22Rv1 (cell line): ENCODE measurements around the gene GCM1.

Experiments
- H3K27ac ChIP-seq: fragments of 450-650 bp; 2 replicates; pipeline ENCODE4 v1.5.1; 2017
- ZFX ChIP-seq: fragments of 450-650 bp; IDR thresholded peaks from 2 replicates; pipeline ENCODE4 v1.6.1; 2017; ENCODE audit warnings: antibody characterized with exemption, borderline replicate concordance
- TF ChIP-seq, protein P1 (sequence below): fragments of 450-650 bp; IDR thresholded peaks from 2 replicates; pipeline ENCODE4 v1.5.1; 2017; ENCODE audit warnings: mild to moderate bottlenecking

The GCM1 gene

DNA sequence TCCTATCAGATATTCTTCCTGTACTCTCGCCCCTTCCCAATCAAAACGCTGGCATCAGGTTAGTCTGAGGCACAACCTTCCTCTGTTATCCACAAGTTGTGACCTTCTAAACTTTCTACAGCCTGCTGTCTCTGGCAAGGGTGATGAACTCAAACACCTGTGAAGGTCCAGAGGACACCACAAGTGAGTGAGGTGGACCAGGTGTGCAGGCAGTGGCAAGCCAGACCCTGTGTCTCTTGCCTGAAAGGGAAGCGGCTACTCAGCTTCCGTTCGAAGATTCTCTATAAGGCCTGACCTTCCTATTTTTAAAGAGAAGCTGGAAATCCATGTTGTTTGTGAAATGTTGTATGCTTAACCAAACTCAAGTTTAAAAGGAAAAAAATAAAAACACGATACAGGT is 36.8 kb downstream of the GCM1 start:
- H3K27ac ChIP-seq, result peak overlapping the region; percentile 83
- TF ChIP-seq ZFX, result no peak
- TF ChIP-seq, protein P1, sequence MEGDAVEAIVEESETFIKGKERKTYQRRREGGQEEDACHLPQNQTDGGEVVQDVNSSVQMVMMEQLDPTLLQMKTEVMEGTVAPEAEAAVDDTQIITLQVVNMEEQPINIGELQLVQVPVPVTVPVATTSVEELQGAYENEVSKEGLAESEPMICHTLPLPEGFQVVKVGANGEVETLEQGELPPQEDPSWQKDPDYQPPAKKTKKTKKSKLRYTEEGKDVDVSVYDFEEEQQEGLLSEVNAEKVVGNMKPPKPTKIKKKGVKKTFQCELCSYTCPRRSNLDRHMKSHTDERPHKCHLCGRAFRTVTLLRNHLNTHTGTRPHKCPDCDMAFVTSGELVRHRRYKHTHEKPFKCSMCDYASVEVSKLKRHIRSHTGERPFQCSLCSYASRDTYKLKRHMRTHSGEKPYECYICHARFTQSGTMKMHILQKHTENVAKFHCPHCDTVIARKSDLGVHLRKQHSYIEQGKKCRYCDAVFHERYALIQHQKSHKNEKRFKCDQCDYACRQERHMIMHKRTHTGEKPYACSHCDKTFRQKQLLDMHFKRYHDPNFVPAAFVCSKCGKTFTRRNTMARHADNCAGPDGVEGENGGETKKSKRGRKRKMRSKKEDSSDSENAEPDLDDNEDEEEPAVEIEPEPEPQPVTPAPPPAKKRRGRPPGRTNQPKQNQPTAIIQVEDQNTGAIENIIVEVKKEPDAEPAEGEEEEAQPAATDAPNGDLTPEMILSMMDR, result no peak

DNA sequence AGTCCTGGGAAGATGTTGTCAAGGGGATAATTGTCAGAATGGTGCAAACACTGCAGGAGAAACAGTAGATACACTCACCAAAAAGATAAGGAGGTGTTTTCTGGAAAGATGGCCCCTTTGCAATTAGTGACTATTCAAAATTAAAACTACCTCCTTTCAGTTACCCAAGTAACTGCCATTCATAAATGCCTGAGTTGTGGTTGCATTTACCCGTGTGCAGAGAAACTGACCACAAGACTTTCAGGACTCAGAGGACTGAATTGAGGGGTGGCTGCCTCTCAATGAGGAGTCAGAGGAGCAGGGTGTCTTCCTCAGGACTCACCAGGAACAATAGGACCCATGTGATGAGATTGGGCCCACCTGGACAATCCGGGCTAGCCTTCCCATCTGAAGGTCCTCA is 39.0 kb downstream of the GCM1 start:
- no peak for TF ChIP-seq ZFX
- TF ChIP-seq, protein P1, result no peak
- H3K27ac ChIP-seq, result no peak overlapping the region

DNA sequence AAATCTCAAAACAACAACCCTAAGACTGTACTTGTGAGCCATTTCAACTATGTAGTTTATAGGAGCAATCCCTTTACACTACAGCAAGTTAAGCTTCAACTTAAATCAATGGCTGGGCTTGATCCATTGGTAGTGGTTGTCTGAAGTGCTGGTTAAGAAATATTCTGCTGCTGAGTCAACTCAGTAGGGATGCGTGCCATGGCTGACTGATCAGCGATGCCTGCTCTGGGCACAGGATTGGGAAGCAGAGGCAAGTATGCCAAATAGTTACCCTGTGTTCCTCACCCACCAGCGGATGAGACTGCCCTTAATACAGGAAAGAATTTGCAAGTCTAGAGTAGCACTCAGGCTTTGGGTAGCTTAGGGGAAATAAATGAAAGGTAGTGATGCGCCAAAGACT is 41.5 kb downstream of the GCM1 start:
- no peak overlapping the region for H3K27ac ChIP-seq

DNA sequence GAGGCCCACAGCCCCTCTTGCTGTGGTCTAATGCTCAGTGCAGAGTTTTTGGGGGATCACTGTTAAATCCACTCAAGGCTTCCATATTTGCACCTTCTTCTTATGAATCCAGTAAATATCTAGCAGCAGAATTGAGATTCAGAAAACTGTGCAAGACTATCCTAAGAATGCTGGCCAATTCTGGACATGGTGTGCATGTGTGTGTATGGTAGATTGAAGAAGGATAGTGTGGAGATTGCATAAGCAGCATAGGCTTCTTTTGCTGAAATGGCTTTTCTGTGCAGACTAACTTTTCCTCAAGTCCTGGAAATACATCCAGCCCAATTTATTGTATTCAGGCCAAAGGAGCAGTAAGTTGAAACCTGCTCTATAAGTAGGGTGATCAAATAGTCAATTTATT is 43.7 kb downstream of the GCM1 start:
- TF ChIP-seq, protein P1, result no peak
- no peak for TF ChIP-seq ZFX
- H3K27ac ChIP-seq, result no peak overlapping the region

More for the DNA sequence above, 41.5 kb downstream of the GCM1 start:
- TF ChIP-seq, protein P1, result no peak
- TF ChIP-seq ZFX, result no peak

DNA sequence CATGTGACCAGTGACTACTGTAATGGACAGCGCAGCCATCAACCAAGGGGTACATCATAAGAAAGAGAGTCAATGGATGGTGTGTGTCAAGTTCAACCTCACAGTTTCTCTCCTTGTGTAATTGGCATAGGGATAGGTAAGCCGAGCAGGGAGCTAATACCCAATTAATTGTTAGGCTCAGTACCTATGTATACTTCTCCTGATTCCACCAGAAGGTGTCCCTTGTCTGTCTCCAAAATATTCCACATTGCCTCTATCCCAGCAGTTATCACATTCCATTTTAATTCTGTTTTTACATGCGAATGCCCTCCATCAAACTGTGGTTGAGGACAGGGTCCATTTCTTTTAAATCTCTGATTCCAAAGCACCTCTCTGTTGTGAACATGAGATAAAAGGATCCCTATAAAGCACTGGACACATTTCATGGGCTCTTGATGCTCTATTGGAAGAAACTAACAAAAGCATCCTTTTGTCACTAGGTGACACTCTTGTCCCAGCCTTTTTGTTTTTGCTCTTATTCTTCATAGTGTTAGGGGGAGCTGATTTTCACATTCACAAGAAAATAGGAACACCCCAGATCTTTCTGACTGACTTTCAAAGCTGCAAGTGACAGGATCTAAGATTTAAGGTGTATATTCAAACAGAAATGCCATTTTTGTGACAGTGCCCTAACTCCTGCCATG is 44.5 kb downstream of the GCM1 start:
- no peak overlapping the region for H3K27ac ChIP-seq
- TF ChIP-seq, protein P1, result peak; percentile 46
- TF ChIP-seq ZFX, result no peak

DNA sequence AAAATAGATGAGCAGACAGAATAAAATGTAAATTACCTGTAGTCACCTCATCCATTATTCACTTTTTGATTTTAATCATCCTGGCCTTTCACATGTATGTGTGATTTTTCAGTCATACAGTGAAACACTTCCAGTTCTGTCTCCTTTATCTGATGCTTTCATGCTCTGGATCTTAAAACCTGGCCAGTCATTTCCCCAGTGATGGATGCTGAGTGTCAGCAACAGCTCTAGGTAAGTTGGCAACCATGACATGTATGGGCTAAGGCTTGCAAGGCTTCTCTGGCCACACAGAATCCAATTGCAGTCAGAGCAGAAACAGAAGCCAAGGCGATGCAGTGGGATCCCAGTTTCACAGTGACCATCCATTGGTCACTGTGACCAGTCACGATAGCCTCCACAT is 47.6 kb downstream of the GCM1 start:
- no peak overlapping the region for H3K27ac ChIP-seq
- TF ChIP-seq ZFX, result no peak
- TF ChIP-seq, protein P1, result no peak

DNA sequence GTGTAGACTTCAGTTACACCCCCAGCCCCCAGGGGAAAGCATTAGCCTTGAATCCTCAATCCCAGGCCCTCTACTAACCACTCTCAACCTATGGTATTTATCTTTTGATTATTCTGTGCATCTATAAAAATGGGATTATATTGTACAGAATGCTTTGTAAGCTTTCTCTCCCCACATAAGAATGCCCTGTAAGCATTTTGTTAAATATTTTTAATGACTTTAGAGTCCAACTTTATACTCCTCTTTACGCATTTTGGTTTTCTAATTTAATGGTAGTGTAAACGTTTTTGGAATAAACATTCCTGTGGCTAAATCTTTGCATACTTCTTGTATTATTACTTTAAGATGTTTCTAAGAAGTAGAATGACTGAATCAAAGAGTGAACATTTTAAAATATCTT is 48.1 kb downstream of the GCM1 start:
- no peak overlapping the region for H3K27ac ChIP-seq
- no peak for TF ChIP-seq ZFX
- TF ChIP-seq, protein P1, result no peak
